Peyer's patch (tissue), 4 donors: ENCODE results near the gene PRSS3.

ENCODE experiments used
- POLR2A ChIP-seq, 2 donors: fragments of 450-650 bp; IDR thresholded peaks; one replicate each; pipeline ENCODE4 v1.5.1; 2017; ENCODE audit warnings: antibody characterized with exemption in 2 of 2, mild to moderate bottlenecking in 2 of 2, moderate library complexity in 2 of 2
- TF ChIP-seq, protein P1 (sequence below), 6 experiments: fragments of 450-650 bp in 4 of 6; fragments of 200-600 bp in 2 of 6; sonication (generic) in 1 of 6; IDR thresholded peaks; one replicate each; pipeline ENCODE4 v1.5.1; 2017 to 2019; ENCODE audit warnings: antibody characterized with exemption in 6 of 6, mild to moderate bottlenecking in 3 of 6, moderate library complexity in 1 of 6

DNA sequence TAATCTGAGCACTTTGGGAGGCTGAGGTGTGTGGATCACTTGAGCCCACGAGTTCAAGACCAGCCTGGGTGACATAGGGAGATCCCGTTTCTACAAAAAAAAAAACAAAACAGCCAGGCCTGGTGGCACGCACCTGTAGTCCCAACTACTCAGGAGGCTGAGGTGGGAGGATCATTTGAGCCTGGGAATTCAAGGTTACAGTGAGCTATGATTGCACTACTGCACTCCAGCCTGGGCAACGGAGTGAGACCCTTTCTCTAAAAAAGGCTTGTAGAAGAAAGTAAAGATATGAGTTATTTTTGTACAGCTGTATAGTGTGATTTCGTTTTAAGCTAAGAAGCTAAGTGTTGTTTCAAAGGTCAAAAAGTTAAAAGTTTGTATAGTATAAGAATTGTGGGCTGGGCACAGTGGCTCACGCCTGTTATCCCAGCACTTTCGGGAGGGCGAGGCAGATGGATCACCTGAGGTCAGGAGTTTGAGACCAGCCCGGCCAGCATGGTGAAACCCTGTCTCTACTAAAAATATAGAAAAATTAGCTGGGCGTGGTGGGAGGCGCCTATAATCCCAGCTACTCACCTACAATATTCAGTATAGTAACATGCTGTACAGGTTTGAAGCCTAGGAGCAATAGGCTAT is 40.4 kb downstream of the PRSS3 start:
- TF ChIP-seq, protein P1, sequence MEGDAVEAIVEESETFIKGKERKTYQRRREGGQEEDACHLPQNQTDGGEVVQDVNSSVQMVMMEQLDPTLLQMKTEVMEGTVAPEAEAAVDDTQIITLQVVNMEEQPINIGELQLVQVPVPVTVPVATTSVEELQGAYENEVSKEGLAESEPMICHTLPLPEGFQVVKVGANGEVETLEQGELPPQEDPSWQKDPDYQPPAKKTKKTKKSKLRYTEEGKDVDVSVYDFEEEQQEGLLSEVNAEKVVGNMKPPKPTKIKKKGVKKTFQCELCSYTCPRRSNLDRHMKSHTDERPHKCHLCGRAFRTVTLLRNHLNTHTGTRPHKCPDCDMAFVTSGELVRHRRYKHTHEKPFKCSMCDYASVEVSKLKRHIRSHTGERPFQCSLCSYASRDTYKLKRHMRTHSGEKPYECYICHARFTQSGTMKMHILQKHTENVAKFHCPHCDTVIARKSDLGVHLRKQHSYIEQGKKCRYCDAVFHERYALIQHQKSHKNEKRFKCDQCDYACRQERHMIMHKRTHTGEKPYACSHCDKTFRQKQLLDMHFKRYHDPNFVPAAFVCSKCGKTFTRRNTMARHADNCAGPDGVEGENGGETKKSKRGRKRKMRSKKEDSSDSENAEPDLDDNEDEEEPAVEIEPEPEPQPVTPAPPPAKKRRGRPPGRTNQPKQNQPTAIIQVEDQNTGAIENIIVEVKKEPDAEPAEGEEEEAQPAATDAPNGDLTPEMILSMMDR (IDR thresholded peaks at IDR 0.05), result no peak
- TF ChIP-seq POLR2A (IDR thresholded peaks at IDR 0.05), result no peak
